GM12801 (cell line): ENCODE data around the gene HOXB13.

Source experiments
- CTCF ChIP-seq: IDR thresholded peaks from one replicate; pipeline ENCODE4 v1.5.1; 2011; ENCODE audit warnings: control low read depth; ENCODE audit not compliant: insufficient read length; ENCODE audit errors: extremely low read depth

HOXB13 gene

GRCh38 chr17:48734333-48735061, 5.9 kb upstream of the HOXB13 start:
- TF ChIP-seq CTCF: no peak

GRCh38 chr17:48733632-48734328, 5.2 kb upstream of the HOXB13 start:
- TF ChIP-seq CTCF: no peak

- no peak for TF ChIP-seq CTCF
Observed at GRCh38 chr17:48732688-48733629, 4.4 kb upstream of the HOXB13 start.

- TF ChIP-seq CTCF: no peak
Observed at GRCh38 chr17:48731355-48731754, 2.8 kb upstream of the HOXB13 start.

- no peak for TF ChIP-seq CTCF
Observed at GRCh38 chr17:48730240-48730550, 1.6 kb upstream of the HOXB13 start.

GRCh38 chr17:48729335-48730239, 1.0 kb upstream of the HOXB13 start:
- no peak for TF ChIP-seq CTCF
